ENCODE results near the gene SEC16A.

DNA sequence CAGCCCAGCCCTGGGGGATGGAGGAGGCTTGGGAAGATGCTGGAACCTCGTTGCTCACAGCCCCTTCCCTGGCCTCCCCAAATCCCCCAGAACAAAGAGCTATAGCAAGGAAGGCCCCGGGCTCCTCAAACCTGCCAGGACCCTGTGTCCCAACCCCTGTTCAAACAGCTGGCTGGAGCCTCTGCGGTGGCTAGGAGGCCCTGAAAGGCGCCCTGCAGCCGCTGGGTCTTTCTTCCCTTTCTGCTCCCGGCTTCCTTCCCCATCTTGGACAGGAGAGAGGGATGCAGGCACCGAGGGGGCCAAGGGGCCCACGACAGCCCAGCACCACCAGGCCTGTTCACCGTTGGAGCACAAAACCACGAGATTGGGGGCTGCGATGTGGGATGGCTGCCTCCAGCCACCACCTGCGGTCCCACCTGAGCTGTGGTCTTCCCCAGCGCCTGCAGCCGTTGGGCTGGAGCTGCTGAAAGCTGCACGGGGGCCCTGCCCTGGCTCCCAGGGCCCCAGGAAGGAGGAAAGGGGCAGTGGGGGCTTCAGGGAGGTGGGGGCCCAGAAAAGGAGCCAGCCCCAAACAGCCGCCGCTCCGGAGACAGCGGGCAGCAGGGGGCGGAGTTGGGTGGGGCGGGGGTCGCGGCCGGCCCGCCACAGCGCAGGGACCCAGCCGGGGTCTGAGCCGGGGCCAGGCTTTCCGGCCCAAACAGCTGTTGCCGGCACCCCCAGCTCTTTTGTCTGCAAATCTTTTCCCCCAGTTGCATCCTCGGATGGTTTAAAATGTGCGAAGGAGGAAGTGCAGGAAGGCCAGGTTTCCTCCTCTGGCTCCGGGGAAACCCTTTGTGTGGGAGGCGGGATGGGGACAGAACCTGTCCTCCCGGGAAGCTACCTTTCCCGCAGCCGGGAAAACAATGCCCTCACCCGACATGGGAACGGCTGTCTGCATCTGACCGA, 46.9 kb upstream of the SEC16A start:
- TF ChIP-seq CTCF (IDR thresholded peaks at IDR 0.05; ENCODE audit: insufficient read depth, low read depth, low read length) (no peak), EZH2 (IDR thresholded peaks at IDR 0.05; ENCODE audit: insufficient read depth, low read length) (no peak)
